ENCODE measurements around the gene EBF4. TPM values are rescaled to one million over a fixed set of nuclear protein-coding genes. Genes with fewer than 3 reads are reported as not detected.
"Not testable (repeated sequence)": the region's sequence is repeated elsewhere in the genome, so short reads cannot be mapped to it uniquely, and the experiment has no call there.

The EBF4 gene
- total RNA-seq, 1 experiment from 2014 or later, result not detected

GRCh38 chr20:2801286-2801728 is 108.7 kb downstream of the EBF4 start:
- H3K27me3 ChIP-seq, result peaks cover 9% of the 10 kb centered on the region
- H3K9me3 ChIP-seq, result no peaks in the 10 kb centered on the region

GRCh38 chr20:2804041-2804828 is 111.7 kb downstream of the EBF4 start:
- Histone ChIP-seq H3K36me3 (no peaks in the 10 kb centered on the region), H3K9me3 (no peaks in the 10 kb centered on the region), H3K4me3 (no peak overlapping the region), H3K27me3 (peaks cover 9% of the 10 kb centered on the region)
- DNase-seq, result no peak

More at GRCh38 chr20:2801286-2801728, 108.7 kb downstream of the EBF4 start:
- no peaks in the 10 kb centered on the region for H3K36me3 ChIP-seq
- H3K4me3 ChIP-seq, result no peak overlapping the region
- no peak for DNase-seq

- Histone ChIP-seq H3K27me3 (peaks cover 9% of the 10 kb centered on the region), H3K4me3 (no peak overlapping the region), H3K36me3 (no peaks in the 10 kb centered on the region), H3K9me3 (no peaks in the 10 kb centered on the region)
- DNase-seq, result no peak
Measured at GRCh38 chr20:2804852-2805688, 112.5 kb downstream of the EBF4 start.

GRCh38 chr20:2805689-2806350 is 113.2 kb downstream of the EBF4 start:
- no peak for DNase-seq
- H3K36me3 ChIP-seq, result no peaks in the 10 kb centered on the region
- no peaks in the 10 kb centered on the region for H3K9me3 ChIP-seq
- H3K27me3 ChIP-seq, result peaks cover 6% of the 10 kb centered on the region
- H3K4me3 ChIP-seq, result no peak overlapping the region

- no peak for DNase-seq
- no peaks in the 10 kb centered on the region for H3K9me3 ChIP-seq
- H3K27me3 ChIP-seq, result peaks cover 2% of the 10 kb centered on the region; the same call in 1 of the 2 replicates
- no peak overlapping the region for H3K4me3 ChIP-seq
- H3K36me3 ChIP-seq, result no peaks in the 10 kb centered on the region
Measured at GRCh38 chr20:2806351-2806701, 113.7 kb downstream of the EBF4 start.

- H3K9me3 ChIP-seq, result no peaks in the 10 kb centered on the region
- no peaks in the 10 kb centered on the region for H3K36me3 ChIP-seq
- H3K27me3 ChIP-seq, result peaks cover 2% of the 10 kb centered on the region; the same call in 1 of the 2 replicates
- H3K4me3 ChIP-seq, result no peak overlapping the region
- DNase-seq, result no peak
Measured at GRCh38 chr20:2807019-2807418, 114.4 kb downstream of the EBF4 start.

- not testable (repeated sequence) for H3K9me3 ChIP-seq, H3K4me3 ChIP-seq, DNase-seq, H3K36me3 ChIP-seq, H3K27me3 ChIP-seq
Measured at GRCh38 chr20:2807929-2808328, 115.3 kb downstream of the EBF4 start.

- Histone ChIP-seq H3K36me3 (no peaks in the 10 kb centered on the region), H3K9me3 (no peaks in the 10 kb centered on the region), H3K27me3 (peaks cover 2% of the 10 kb centered on the region; the same call in 1 of the 2 replicates), H3K4me3 (no peak overlapping the region)
- DNase-seq, result no peak
Measured at GRCh38 chr20:2809690-2810089, 117.1 kb downstream of the EBF4 start.

Other genes starting within 250 kb of the EBF4 start
- 621 and 775 TPM in 2 replicates for gene SNRPB, start 222.0 kb upstream of the EBF4 start, total RNA-seq (2014; rRNA removed; shearing (Covaris generic); ENCODE audit: low replicate concordance)
- 2.2 and 3.7 TPM in 2 replicates for gene ZNF343, start 183.9 kb upstream of the EBF4 start, total RNA-seq (2014; rRNA removed; shearing (Covaris generic); ENCODE audit: low replicate concordance)
- not detected in 2 replicates for gene TMC2, start 156.2 kb upstream of the EBF4 start, total RNA-seq (2014; rRNA removed; shearing (Covaris generic); ENCODE audit: low replicate concordance)
- 284 and 313 TPM in 2 replicates for gene NOP56, start 40.1 kb upstream of the EBF4 start, total RNA-seq (2014; rRNA removed; shearing (Covaris generic); ENCODE audit: low replicate concordance)
- gene IDH3B, start 28.6 kb upstream of the EBF4 start, total RNA-seq (2014; rRNA removed; shearing (Covaris generic); ENCODE audit: low replicate concordance), result 122 and 141 TPM in 2 replicates
- 1.2 TPM in 1 of 2 replicates, not detected in the other for gene CPXM1, start 107.8 kb downstream of the EBF4 start, total RNA-seq (2014; rRNA removed; shearing (Covaris generic); ENCODE audit: low replicate concordance)
- not detected in 2 replicates for gene C20orf141, start 122.2 kb downstream of the EBF4 start, total RNA-seq (2014; rRNA removed; shearing (Covaris generic); ENCODE audit: low replicate concordance)
- not detected in 2 replicates for gene TMEM239, start 123.6 kb downstream of the EBF4 start, total RNA-seq (2014; rRNA removed; shearing (Covaris generic); ENCODE audit: low replicate concordance)
- gene PCED1A, start 147.9 kb downstream of the EBF4 start, total RNA-seq (2014; rRNA removed; shearing (Covaris generic); ENCODE audit: low replicate concordance), result 4.7 and 7.9 TPM in 2 replicates
- gene VPS16, start 148.0 kb downstream of the EBF4 start, total RNA-seq (2014; rRNA removed; shearing (Covaris generic); ENCODE audit: low replicate concordance), result 18.5 and 21.2 TPM in 2 replicates
- 8.8 and 13.3 TPM in 2 replicates for gene PTPRA, start 180.7 kb downstream of the EBF4 start, total RNA-seq (2014; rRNA removed; shearing (Covaris generic); ENCODE audit: low replicate concordance)

Data from MG63 (cell line).